PFSK-1 (cell line): ENCODE measurements around the gene SKI.

ENCODE experiments used
- FOXP2 ChIP-seq: optimal IDR thresholded peaks from 2 replicates; pipeline ENCODE3; 2011; ENCODE audit warnings: borderline replicate concordance, control low read depth, inconsistent platforms; ENCODE audit not compliant: insufficient read depth; ENCODE audit errors: extremely low read length, extremely low read depth
- POLR2AphosphoS5 ChIP-seq: IDR thresholded peaks from 2 replicates; pipeline ENCODE4 v1.6.1; 2012; ENCODE audit warnings: low read depth, mild to moderate bottlenecking, control low read depth, low read length, moderate library complexity
- SIN3A ChIP-seq: IDR thresholded peaks from 2 replicates; pipeline ENCODE4 v1.6.1; 2012; ENCODE audit warnings: mild to moderate bottlenecking, low read length, moderate library complexity, borderline replicate concordance; ENCODE audit not compliant: insufficient read depth
- TAF1 ChIP-seq: IDR thresholded peaks from 2 replicates; pipeline ENCODE4 v1.6.1; 2012; ENCODE audit warnings: low read length, control low read depth, borderline replicate concordance; ENCODE audit not compliant: insufficient read depth
- TF ChIP-seq, protein P1 (sequence below), 2 experiments: IDR thresholded peaks; 2 replicates each; pipeline versions ENCODE4 v1.6.1 to v1.8.0; 2011 to 2012; ENCODE audit warnings: low read depth in 2 of 2, low read length in 2 of 2, control low read depth in 1 of 2, inconsistent platforms in 1 of 2, mild to moderate bottlenecking in 1 of 2, moderate library complexity in 1 of 2; ENCODE audit not compliant: insufficient read depth in 1 of 2

The SKI gene

GRCh38 chr1:2320760-2321667, 92.9 kb downstream of the SKI start:
- TF ChIP-seq TAF1 (no peak), SIN3A (no peak)

- no peak for TF ChIP-seq FOXP2
- no peak for TF ChIP-seq POLR2AphosphoS5
- no peak for TF ChIP-seq TAF1
- no peak for TF ChIP-seq SIN3A
- TF ChIP-seq, protein P1, sequence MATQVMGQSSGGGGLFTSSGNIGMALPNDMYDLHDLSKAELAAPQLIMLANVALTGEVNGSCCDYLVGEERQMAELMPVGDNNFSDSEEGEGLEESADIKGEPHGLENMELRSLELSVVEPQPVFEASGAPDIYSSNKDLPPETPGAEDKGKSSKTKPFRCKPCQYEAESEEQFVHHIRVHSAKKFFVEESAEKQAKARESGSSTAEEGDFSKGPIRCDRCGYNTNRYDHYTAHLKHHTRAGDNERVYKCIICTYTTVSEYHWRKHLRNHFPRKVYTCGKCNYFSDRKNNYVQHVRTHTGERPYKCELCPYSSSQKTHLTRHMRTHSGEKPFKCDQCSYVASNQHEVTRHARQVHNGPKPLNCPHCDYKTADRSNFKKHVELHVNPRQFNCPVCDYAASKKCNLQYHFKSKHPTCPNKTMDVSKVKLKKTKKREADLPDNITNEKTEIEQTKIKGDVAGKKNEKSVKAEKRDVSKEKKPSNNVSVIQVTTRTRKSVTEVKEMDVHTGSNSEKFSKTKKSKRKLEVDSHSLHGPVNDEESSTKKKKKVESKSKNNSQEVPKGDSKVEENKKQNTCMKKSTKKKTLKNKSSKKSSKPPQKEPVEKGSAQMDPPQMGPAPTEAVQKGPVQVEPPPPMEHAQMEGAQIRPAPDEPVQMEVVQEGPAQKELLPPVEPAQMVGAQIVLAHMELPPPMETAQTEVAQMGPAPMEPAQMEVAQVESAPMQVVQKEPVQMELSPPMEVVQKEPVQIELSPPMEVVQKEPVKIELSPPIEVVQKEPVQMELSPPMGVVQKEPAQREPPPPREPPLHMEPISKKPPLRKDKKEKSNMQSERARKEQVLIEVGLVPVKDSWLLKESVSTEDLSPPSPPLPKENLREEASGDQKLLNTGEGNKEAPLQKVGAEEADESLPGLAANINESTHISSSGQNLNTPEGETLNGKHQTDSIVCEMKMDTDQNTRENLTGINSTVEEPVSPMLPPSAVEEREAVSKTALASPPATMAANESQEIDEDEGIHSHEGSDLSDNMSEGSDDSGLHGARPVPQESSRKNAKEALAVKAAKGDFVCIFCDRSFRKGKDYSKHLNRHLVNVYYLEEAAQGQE (IDR thresholded peaks at IDR 0.05; ENCODE audit: insufficient read depth in 1 of 2, low read depth in 2 of 2, low read length in 2 of 2), result no peak
Measured at GRCh38 chr1:2322065-2322571, 94.0 kb downstream of the SKI start.

DNA sequence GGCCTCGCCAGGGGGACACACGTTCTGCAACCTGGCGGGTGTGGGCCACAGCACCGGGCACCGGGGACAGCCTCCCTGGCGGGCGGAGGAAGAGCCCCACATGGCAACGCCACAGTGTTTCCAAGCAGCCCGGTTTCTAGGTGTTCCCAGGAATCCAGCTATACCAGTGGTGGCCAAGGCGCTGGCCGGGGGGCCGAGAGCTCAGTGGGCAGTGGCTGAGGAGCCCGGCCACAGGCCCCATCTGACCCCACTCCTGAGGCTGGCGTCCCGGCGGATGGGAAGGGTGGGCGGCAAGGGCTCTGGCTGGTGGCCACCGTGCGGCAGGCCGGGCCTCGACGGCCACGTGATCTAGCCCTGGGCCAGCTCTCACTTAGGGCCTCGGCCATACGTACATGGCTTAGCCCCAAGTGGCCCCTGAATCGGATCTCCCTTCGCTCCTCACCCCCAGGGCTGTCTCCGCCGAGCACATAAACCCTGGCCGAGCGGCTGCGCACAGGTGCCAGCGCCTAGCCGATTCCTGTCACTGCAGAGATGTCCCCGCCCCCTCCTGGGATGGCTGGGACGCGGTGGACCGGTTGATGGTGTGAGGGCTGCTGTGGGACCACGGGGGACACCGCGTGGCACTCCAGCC, 94.6 kb downstream of the SKI start:
- TF ChIP-seq SIN3A, result no peak
- TF ChIP-seq TAF1, result no peak
- no peak for TF ChIP-seq POLR2AphosphoS5
- no peak for TF ChIP-seq FOXP2
- TF ChIP-seq, protein P1 (IDR thresholded peaks at IDR 0.05; ENCODE audit: insufficient read depth in 1 of 2, low read depth in 2 of 2, low read length in 2 of 2), result no peak

- no peak for TF ChIP-seq POLR2AphosphoS5
- TF ChIP-seq TAF1, result no peak
- no peak for TF ChIP-seq FOXP2
- TF ChIP-seq SIN3A, result no peak
- TF ChIP-seq, protein P1 (IDR thresholded peaks at IDR 0.05; ENCODE audit: insufficient read depth in 1 of 2, low read depth in 2 of 2, low read length in 2 of 2), result no peak
Measured at GRCh38 chr1:2323451-2323974, 95.4 kb downstream of the SKI start.

GRCh38 chr1:2324553-2325366, 96.6 kb downstream of the SKI start:
- no peak for TF ChIP-seq FOXP2

GRCh38 chr1:2326524-2326923, 98.4 kb downstream of the SKI start:
- TF ChIP-seq TAF1 (no peak), SIN3A (no peak), POLR2AphosphoS5 (no peak), FOXP2 (no peak)
- TF ChIP-seq, protein P1 (IDR thresholded peaks at IDR 0.05; ENCODE audit: insufficient read depth in 1 of 2, low read depth in 2 of 2, low read length in 2 of 2), result no peak
